Caco-2 (cell line): ENCODE measurements around the gene NGEF. TPM values are rescaled to one million over a fixed set of nuclear protein-coding genes. Genes with fewer than 3 reads are reported as not detected.

Experiments used
- BruUV-seq: library from RNA; stranded (reverse); fragments of 400-500 nt; replicated peaks from 2 replicates; lab custom pipeline; 2021; lab: Mats Ljungman, UMichigan
- CTCF ChIA-PET: fragments of 300-600 bp; sonication (Branson Sonifier 250); formaldehyde crosslinking; loops from one replicate; lab custom pipeline; 2022; ENCODE audit warnings: antibody characterized with exemption; lab: Charles Lee
- POLR2A ChIA-PET: fragments of 300-600 bp; sonication (Branson Sonifier 250); formaldehyde crosslinking; loops from one replicate; lab custom pipeline; 2022; ENCODE audit warnings: antibody characterized with exemption; lab: Charles Lee
- DNase-seq, 2 experiments: peaks; one replicate each; pipeline versions ENCODE4 v3.0.0 to v3.0.0-alpha.2; 2020 to 2022
- H3K27me3 ChIP-seq: replicated peaks from 2 replicates; pipeline ENCODE4 v1.6.0; 2011; ENCODE audit warnings: low read length; ENCODE audit not compliant: control insufficient read depth, insufficient read depth
- H3K36me3 ChIP-seq: 2 replicates; pipeline ENCODE4 v1.5.1; 2011; ENCODE audit warnings: low read length; ENCODE audit not compliant: control insufficient read depth, insufficient read depth
- H3K4me1 ChIP-seq: fragments of 250-450 bp; sonication (Bioruptor Pico); 2 replicates; pipeline ENCODE4 v1.5.1; 2020; ENCODE audit warnings: mild to moderate bottlenecking
- H3K4me3 ChIP-seq: 2 replicates; pipeline ENCODE4 v1.5.1; 2011; ENCODE audit warnings: low read depth, mild to moderate bottlenecking, control low read depth, low read length
- H3K9me3 ChIP-seq: fragments of 250-450 bp; sonication (Bioruptor Pico); 2 replicates; pipeline ENCODE4 v1.5.1; 2020; ENCODE audit warnings: mild to moderate bottlenecking, moderate library complexity
- H3K27ac Mint-ChIP-seq: one replicate; pipeline ENCODE4 v1.8.0; 2022; ENCODE audit warnings: mixed read lengths; ENCODE audit not compliant: unreplicated experiment
- H3K27me3 Mint-ChIP-seq: one replicate; pipeline ENCODE4 v1.8.0; 2022; ENCODE audit warnings: mixed read lengths; ENCODE audit not compliant: insufficient read depth, unreplicated experiment
- H3K36me3 Mint-ChIP-seq: one replicate; pipeline ENCODE4 v1.8.0; 2022; ENCODE audit warnings: mild to moderate bottlenecking, mixed read lengths; ENCODE audit not compliant: insufficient read depth, unreplicated experiment
- H3K4me1 Mint-ChIP-seq: one replicate; pipeline ENCODE4 v1.8.0; 2022; ENCODE audit warnings: low read depth, mixed read lengths; ENCODE audit not compliant: unreplicated experiment
- H3K4me3 Mint-ChIP-seq: one replicate; pipeline ENCODE4 v1.8.0; 2022; ENCODE audit warnings: mild to moderate bottlenecking, moderate library complexity, mixed read lengths; ENCODE audit not compliant: unreplicated experiment
- H3K9me3 Mint-ChIP-seq: one replicate; pipeline ENCODE4 v1.8.0; 2022; ENCODE audit warnings: mixed read lengths; ENCODE audit not compliant: unreplicated experiment
- CTCF ChIP-seq, 2 experiments: fragments of 200-600 bp in 1 of 2; IDR thresholded peaks; 1 replicate in 1 of 2; 2 replicates in 1 of 2; pipeline versions ENCODE4 v1.5.1 to v1.8.0; 2011 to 2022; ENCODE audit warnings: antibody characterized with exemption in 1 of 2, control low read depth in 1 of 2, inconsistent platforms in 1 of 2, low read depth in 1 of 2, low read length in 1 of 2, mild to moderate bottlenecking in 1 of 2, moderate library complexity in 1 of 2; ENCODE audit not compliant: insufficient read depth in 1 of 2, severe bottlenecking in 1 of 2, unreplicated experiment in 1 of 2
- intact Hi-C: fragments of 100-400 bp; cut with micrococcal nuclease; formaldehyde crosslinking; loops from one replicate; pipeline ENCODE4 v1.10.0; 2022; ENCODE audit not compliant: unreplicated experiment
- total RNA-seq: library from RNA; stranded (reverse); gene quantifications from 2 replicates; pipeline ENCODE4 v1.2.3, GENCODE V29; 2022

Gene NGEF
- total RNA-seq, 1 experiment from 2014 or later, result 0.77 TPM

- Mint-ChIP-seq H3K4me1 (no peaks in the 10 kb centered on the region), H3K9me3 (no peaks in the 10 kb centered on the region), H3K27ac (no peak overlapping the region), H3K4me3 (no peak overlapping the region), H3K36me3 (no peaks in the 10 kb centered on the region), H3K27me3 (no peaks in the 10 kb centered on the region)
- CTCF ChIA-PET, result no interaction called here
- Histone ChIP-seq H3K4me1 (no peaks in the 10 kb centered on the region), H3K27me3 (no peaks in the 10 kb centered on the region), H3K36me3 (no peaks in the 10 kb centered on the region), H3K9me3 (no peaks in the 10 kb centered on the region), H3K4me3 (no peak overlapping the region)
- POLR2A ChIA-PET, result no interaction called here
- intact Hi-C loops, result no loop called here
- no peak for TF ChIP-seq CTCF (IDR thresholded peaks at IDR 0.05; ENCODE audit: insufficient read depth in 1 of 2, low read depth in 1 of 2, low read length in 1 of 2, severe bottlenecking in 1 of 2, unreplicated experiment in 1 of 2)
- no peak for DNase-seq
- no TSS peak for BruUV-seq
These were observed 39.3 kb downstream of the NGEF start for GRCh38 chr2:232973796-232974195.

- DNase-seq, result no peak
- H3K4me3 ChIP-seq, result no peak overlapping the region
- Mint-ChIP-seq H3K4me3 (no peak overlapping the region), H3K9me3 (no peaks in the 10 kb centered on the region), H3K4me1 (no peaks in the 10 kb centered on the region), H3K27ac (no peak overlapping the region), H3K27me3 (no peaks in the 10 kb centered on the region), H3K36me3 (no peaks in the 10 kb centered on the region)
- H3K4me1 ChIP-seq, result no peaks in the 10 kb centered on the region
- no TSS peak for BruUV-seq
- intact Hi-C loops, result no loop called here
- ChIA-PET POLR2A (no interaction called here), CTCF (no interaction called here)
- no peaks in the 10 kb centered on the region for H3K27me3 ChIP-seq
- H3K36me3 ChIP-seq, result no peaks in the 10 kb centered on the region
- TF ChIP-seq CTCF (IDR thresholded peaks at IDR 0.05; ENCODE audit: insufficient read depth in 1 of 2, low read depth in 1 of 2, low read length in 1 of 2, severe bottlenecking in 1 of 2, unreplicated experiment in 1 of 2), result no peak
- H3K9me3 ChIP-seq, result no peaks in the 10 kb centered on the region
These were observed 39.9 kb downstream of the NGEF start for GRCh38 chr2:232973011-232973735.

GRCh38 chr2:232971744-232972143, 41.3 kb downstream of the NGEF start:
- POLR2A ChIA-PET, result no interaction called here

More at GRCh38 chr2:232971744-232972143, 41.3 kb downstream of the NGEF start:
- Histone ChIP-seq H3K36me3 (no peaks in the 10 kb centered on the region), H3K4me1 (no peaks in the 10 kb centered on the region), H3K4me3 (no peak overlapping the region), H3K9me3 (no peaks in the 10 kb centered on the region), H3K27me3 (no peaks in the 10 kb centered on the region)
- H3K4me1 Mint-ChIP-seq, result no peaks in the 10 kb centered on the region
- H3K27me3 Mint-ChIP-seq, result no peaks in the 10 kb centered on the region
- no peak overlapping the region for H3K4me3 Mint-ChIP-seq
- BruUV-seq, result no TSS peak
- no peak overlapping the region for H3K27ac Mint-ChIP-seq
- DNase-seq, result no peak
- H3K36me3 Mint-ChIP-seq, result no peaks in the 10 kb centered on the region
- intact Hi-C loops, result no loop called here
- H3K9me3 Mint-ChIP-seq, result no peaks in the 10 kb centered on the region
- CTCF ChIA-PET, result no interaction called here
- TF ChIP-seq CTCF (IDR thresholded peaks at IDR 0.05; ENCODE audit: insufficient read depth in 1 of 2, low read depth in 1 of 2, low read length in 1 of 2, severe bottlenecking in 1 of 2, unreplicated experiment in 1 of 2), result no peak
